Activated CD4-positive, CD25-positive, alpha-beta regulatory T cell treated with anti-CD3 and anti-CD28 coated beads, Interleukin-2, amount 50 U/mL, for 16 hours (primary cell): ENCODE data around the gene SLC22A1.
"Not testable (repeated sequence)": the region's sequence is repeated elsewhere in the genome, so short reads cannot be mapped to it uniquely, and the experiment has no call there.

ENCODE experiments used
- DNase-seq: peaks from one replicate; pipeline ENCODE4 v3.0.0-alpha.2; 2020; ENCODE audit warnings: low read depth, low spot score

SLC22A1 gene

GRCh38 chr6:160121981-160122380, 366 bp downstream of the SLC22A1 start:
- no peak for DNase-seq

GRCh38 chr6:160122744-160123143, 1.1 kb downstream of the SLC22A1 start:
- DNase-seq, result no peak

- DNase-seq, result no peak
Observed at GRCh38 chr6:160124007-160124406, 2.4 kb downstream of the SLC22A1 start.

GRCh38 chr6:160124605-160125004, 3.0 kb downstream of the SLC22A1 start:
- no peak for DNase-seq

- not testable (repeated sequence) for DNase-seq
Observed at GRCh38 chr6:160125105-160125504, 3.5 kb downstream of the SLC22A1 start.

- DNase-seq, result no peak
Observed at GRCh38 chr6:160127270-160128124, 5.9 kb downstream of the SLC22A1 start.

- no peak for DNase-seq
Observed at GRCh38 chr6:160128125-160128683, 6.6 kb downstream of the SLC22A1 start.

GRCh38 chr6:160128879-160129516, 7.4 kb downstream of the SLC22A1 start:
- DNase-seq, result no peak

- no peak for DNase-seq
Observed at GRCh38 chr6:160129881-160130615, 8.4 kb downstream of the SLC22A1 start.

GRCh38 chr6:160130729-160131484, 9.3 kb downstream of the SLC22A1 start:
- DNase-seq, result no peak

- no peak for DNase-seq
Observed at GRCh38 chr6:160131636-160132296, 10.2 kb downstream of the SLC22A1 start.

- no peak for DNase-seq
Observed at GRCh38 chr6:160132297-160132637, 10.7 kb downstream of the SLC22A1 start.

GRCh38 chr6:160132776-160133338, 11.2 kb downstream of the SLC22A1 start:
- no peak for DNase-seq

GRCh38 chr6:160133441-160134336, 12.1 kb downstream of the SLC22A1 start:
- DNase-seq, result no peak

GRCh38 chr6:160134337-160134751, 12.7 kb downstream of the SLC22A1 start:
- DNase-seq, result not testable (repeated sequence)

GRCh38 chr6:160134779-160135547, 13.3 kb downstream of the SLC22A1 start:
- no peak for DNase-seq

GRCh38 chr6:160135907-160136655, 14.5 kb downstream of the SLC22A1 start:
- no peak for DNase-seq
